ENCODE data around the gene TMEM91.
"Not testable (repeated sequence)": the region's sequence is repeated elsewhere in the genome, so short reads cannot be mapped to it uniquely, and the experiment has no call there.

TMEM91 gene

GRCh38 chr19:41376241-41376997, at the start of gene TMEM91:
TSS of gene TMEM91 (plus strand) at chr19:41376533. CDS start at chr19:41378310, 1,777 bp downstream.
- DNase-seq, result peak in 1 of 2 donors; percentile 25

- no peak for DNase-seq
These were observed 49.2 kb upstream of the TMEM91 start for GRCh38 chr19:41327076-41327575.

DNA sequence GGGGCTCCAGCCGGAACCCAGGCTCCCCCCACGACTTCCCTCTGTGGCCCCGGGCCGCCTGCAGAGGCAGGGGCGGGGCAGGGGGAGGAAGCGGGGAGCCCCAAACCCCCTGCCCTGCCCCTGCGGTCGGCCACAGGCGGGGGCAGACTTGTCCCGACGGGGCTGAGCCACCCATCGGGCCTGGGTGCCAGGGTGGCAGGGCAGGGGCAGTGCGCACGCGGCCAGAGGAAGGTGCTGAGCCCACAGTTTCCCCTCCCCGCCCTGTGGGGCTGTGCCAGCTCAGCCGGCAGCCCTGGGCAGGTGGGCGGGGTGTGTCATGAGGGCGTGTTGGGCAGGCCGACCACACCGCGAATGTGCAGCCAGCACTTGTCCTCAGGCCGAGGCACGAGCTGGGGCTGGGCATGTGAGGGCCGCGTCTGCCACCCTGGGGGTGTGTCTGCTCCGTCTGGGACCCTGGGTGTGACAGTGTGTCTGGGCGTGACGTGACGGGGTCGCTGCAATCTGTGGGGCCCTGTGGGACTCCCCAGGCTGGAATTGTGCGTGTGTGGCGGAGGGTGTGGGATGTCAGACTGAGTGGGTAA, 48.7 kb upstream of the TMEM91 start:
- peak; percentile 87 to 91 for DNase-seq

DNA sequence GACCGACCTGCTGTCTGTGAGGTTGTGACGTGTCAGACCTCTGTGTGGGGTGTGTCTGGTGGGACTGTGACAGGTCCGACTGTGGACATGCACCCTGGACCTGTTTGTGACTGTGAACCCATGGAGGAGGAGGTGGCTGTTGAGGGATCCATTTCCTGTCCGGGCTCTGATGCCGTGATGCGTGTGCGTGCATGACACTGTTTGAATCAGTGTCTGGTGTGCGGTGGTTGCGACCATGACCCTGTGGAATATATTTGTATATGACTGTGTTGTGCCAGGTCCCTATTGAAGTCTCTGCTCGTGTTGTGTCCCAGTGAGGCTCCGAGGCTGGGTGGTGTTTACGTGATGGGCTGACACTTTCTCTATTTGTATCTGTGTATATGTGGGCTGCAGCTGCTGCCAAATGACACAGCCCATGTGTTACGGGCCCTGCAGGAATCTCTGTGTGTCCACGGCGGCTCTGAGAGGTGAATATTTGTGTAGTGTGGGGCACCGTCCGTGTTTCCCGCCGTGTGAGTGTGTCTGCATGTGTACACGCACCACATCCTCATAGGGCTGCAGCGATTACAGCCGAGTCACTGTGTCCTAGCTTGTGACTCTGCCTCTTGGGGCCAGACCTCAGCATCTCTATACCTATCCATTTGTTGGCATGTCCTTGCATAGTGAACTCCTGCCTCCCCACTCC, 48.0 kb upstream of the TMEM91 start:
- peak in 1 of 2 donors; percentile 46 for DNase-seq

DNA sequence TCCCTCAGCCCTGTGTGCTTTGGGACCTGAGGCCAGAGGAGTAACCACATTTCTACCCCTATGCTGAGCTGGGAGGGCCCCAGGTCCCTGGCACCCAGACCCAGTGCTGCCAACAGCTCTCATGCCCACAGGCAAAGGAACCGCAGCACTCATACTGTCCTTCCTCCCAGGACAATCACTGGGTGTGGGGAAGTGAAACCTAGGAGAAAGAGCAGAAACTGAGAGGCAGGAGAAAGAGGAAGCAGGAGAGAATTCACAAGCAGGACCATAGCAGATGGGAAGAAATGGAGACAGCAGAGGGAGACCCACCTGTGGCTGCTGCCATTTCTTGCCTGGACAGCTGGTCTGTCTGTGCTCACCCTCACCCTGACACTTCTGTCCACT, 47.5 kb upstream of the TMEM91 start:
- DNase-seq, result peak in 1 of 2 donors; percentile 50

DNA sequence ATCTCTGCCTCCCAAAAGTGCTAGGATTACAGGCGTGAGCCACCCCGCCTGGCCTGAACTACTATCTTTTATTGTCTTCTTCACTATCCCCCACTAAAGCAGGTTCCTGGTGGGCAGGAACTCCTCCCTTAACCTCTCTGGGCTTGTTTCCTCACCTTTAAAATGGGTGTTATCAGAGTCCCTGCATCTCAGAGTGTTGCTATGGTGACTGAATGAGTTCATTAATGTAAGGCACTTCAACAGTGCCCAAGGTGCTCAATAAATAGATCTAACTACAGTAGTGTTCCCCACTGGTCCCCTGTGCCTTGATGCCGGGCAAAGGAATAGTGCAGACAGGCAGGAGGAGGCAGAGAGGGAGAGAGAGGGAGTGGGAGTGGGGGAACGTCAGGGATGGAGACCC, 45.9 kb upstream of the TMEM91 start:
- peak in 1 of 2 donors; percentile 43 for DNase-seq

GRCh38 chr19:41330946-41331678, 45.2 kb upstream of the TMEM91 start:
- DNase-seq, result no peak

- DNase-seq, result no peak
These were observed 44.3 kb upstream of the TMEM91 start for GRCh38 chr19:41332000-41332399.

DNA sequence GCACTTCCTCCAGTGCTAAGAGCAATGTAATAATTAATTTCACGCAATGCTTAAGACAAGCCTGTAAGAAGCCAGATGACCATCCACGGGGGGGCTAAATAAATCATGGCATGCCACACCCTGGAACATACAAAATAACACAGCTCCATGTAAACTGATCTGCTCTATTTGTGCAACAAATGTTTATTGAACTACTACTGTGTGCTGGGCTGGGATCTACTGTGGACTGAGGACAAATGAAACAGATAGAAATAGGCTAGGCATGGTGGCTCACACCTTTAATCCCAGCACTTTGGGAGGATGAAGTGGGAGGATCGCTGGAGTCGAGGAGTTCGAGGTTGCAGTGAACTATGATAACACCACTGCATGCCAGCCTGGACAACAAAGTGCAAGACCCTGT, 43.9 kb upstream of the TMEM91 start:
- no peak for DNase-seq

DNA sequence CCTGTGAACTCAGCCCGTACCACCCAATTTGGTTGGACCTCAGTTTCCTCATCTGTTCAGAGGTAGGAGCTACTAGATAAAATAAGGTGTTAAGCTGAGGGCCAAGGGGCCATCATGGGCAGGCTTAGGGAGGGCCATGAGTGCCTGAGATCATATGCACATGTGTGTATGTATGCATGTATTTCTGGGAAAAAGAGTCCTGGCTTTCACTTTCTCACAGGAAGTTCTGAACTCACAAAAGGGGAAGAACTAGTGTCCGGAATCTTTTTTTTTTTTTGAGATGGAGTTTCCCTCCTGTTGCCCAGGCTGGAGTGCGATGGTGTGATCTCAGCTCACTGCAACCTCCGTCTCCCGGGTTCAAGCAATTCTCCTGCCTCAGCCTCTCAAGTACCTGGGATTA, 41.5 kb upstream of the TMEM91 start:
- DNase-seq, result no peak

GRCh38 chr19:41335467-41335866, 40.9 kb upstream of the TMEM91 start:
- DNase-seq, result no peak

DNA sequence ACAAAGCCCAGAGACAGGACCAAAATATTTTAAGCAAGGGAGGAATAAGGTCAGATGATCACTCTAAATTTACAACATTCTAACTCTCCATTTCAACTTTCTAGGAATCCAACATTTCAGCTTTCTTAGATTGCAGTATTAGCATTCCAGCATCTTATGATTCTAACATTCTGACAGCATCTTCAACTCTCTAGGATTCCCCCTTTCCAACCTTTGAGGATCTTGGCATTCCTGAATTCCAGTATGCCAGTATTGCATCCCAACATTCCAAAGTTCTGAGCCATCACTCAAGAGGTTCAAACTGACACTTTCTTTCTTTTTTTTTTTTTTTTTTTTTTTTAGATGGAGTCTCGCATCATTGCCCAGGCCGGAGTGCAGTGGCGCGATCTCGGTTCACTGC, 36.4 kb upstream of the TMEM91 start:
- no peak for DNase-seq

DNA sequence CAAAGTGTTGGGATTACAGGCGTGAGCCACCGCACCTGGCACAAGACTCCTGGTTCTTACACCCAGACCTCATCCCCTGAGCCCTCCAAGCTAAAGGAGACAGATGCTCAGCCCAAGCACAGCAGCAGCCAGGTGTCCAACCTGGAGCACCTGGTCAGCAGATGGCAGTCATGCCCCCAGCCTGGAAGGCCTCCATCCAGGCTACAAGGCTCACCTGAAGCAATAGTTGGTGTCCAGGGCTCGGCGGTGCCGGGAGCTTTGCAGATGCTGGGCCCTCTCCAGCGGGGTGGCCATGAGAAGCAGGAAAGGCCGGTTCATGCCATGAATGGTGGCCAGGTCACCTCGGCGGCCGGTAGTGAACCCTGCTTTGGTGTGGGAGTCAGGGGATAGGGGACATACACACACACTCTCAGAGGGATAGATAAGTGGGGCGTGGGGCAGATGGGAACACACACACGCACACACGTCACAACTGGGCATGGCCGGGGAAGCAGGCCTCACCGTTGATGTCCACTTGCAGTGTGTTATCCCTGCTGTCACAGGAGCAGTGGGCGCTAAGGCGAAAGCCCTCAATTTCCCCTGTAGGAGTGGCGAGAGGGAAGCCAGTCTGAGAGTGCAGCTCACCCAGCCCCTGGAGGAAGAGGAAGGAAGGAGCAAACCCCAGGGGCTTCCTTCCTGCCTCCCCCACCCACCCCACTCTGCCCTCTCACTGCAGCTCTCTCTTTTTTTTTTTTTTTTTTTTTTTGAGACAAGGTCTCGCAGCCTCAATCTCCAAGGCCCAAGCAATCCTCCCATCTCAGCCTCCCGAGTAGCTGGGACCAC, 34.5 kb upstream of the TMEM91 start:
- peak in 1 of 2 donors; percentile 40 for DNase-seq

- no peak for DNase-seq
These were observed 32.2 kb upstream of the TMEM91 start for GRCh38 chr19:41344162-41344561.

GRCh38 chr19:41346916-41347315, 29.4 kb upstream of the TMEM91 start:
- DNase-seq, result not testable (repeated sequence)

GRCh38 chr19:41350735-41351338, 25.5 kb upstream of the TMEM91 start:
- no peak for DNase-seq

GRCh38 chr19:41351339-41352245, 24.7 kb upstream of the TMEM91 start:
- DNase-seq, result peak; percentile 88 to 89

DNA sequence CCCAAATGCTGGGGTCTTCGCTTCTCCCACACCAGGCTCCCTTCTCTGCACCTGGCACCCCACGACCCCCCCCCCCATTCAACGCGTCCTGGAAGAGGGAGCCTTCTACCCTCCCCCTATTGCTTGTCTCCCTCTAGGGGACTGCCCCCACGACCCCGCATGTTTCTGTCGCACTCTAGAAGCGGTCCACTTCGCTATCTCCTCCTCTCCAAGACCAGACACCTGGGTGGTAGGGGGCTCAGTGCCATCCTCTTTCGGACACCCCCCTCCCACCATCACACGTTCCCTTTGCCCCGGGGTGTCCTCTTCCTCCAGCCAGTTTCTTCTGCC, 24.1 kb upstream of the TMEM91 start:
- DNase-seq, result no peak

GRCh38 chr19:41352609-41353465, 23.5 kb upstream of the TMEM91 start:
- peak; percentile 80 to 81 for DNase-seq

Data from CD4-positive, alpha-beta T cell treated with Interleukin-1 beta for 1 hour (primary cell).